Activated CD8-positive, alpha-beta T cell treated with anti-CD3 and anti-CD28 coated beads for 36 hours (primary cell): Measurements from ENCODE around the gene DKK3. TPM values are rescaled to one million over a fixed set of nuclear protein-coding genes. Genes with fewer than 3 reads are reported as not detected.

ENCODE experiments used
- ATAC-seq: fragments of 200-7000 bp; cut with Tn5 transposase; one replicate; pipeline ENCODE4 v1.10.0; 2021; ENCODE audit warnings: mild to moderate bottlenecking, moderate library complexity
- CTCF ChIA-PET: fragments of 350-600 bp; sonication (Branson Sonifier 250); formaldehyde crosslinking; loops from one replicate; lab custom pipeline; 2021; ENCODE audit warnings: antibody characterized with exemption; lab: Charles Lee
- POLR2A ChIA-PET: fragments of 350-600 bp; sonication (Branson Sonifier 250); formaldehyde crosslinking; loops from one replicate; lab custom pipeline; 2021; ENCODE audit warnings: antibody characterized with exemption; lab: Charles Lee
- DNase-seq: peaks from one replicate; pipeline ENCODE4 v3.0.0-alpha.2; 2020
- H3K27ac Mint-ChIP-seq: one replicate; pipeline ENCODE4 v1.8.0; 2021; ENCODE audit warnings: mild to moderate bottlenecking, mixed read lengths
- H3K27me3 Mint-ChIP-seq: one replicate; pipeline ENCODE4 v1.8.0; 2021; ENCODE audit warnings: mixed read lengths
- H3K36me3 Mint-ChIP-seq: one replicate; pipeline ENCODE4 v1.8.0; 2021; ENCODE audit warnings: low read depth, mixed read lengths
- H3K4me1 Mint-ChIP-seq: one replicate; pipeline ENCODE4 v1.8.0; 2021; ENCODE audit warnings: low read depth, mixed read lengths
- H3K4me3 Mint-ChIP-seq: one replicate; pipeline ENCODE4 v1.8.0; 2021; ENCODE audit warnings: mild to moderate bottlenecking, moderate library complexity, mixed read lengths
- H3K9me3 Mint-ChIP-seq: one replicate; pipeline ENCODE4 v1.8.0; 2021; ENCODE audit warnings: mixed read lengths
- CTCF ChIP-seq: fragments of 200-600 bp; IDR thresholded peaks from one replicate; pipeline ENCODE4 v1.8.0; 2022; ENCODE audit warnings: antibody characterized with exemption, mild to moderate bottlenecking
- intact Hi-C: fragments of 100-400 bp; cut with micrococcal nuclease; formaldehyde crosslinking; loops from one replicate; pipeline ENCODE4 v1.10.0; 2022
- total RNA-seq, 2 experiments: library from RNA; stranded (reverse); gene quantifications; one replicate each; pipeline ENCODE4 v1.2.3, GENCODE V29; 2021

Gene DKK3
- total RNA-seq, 2 experiments from 2014 or later: not detected

DNA sequence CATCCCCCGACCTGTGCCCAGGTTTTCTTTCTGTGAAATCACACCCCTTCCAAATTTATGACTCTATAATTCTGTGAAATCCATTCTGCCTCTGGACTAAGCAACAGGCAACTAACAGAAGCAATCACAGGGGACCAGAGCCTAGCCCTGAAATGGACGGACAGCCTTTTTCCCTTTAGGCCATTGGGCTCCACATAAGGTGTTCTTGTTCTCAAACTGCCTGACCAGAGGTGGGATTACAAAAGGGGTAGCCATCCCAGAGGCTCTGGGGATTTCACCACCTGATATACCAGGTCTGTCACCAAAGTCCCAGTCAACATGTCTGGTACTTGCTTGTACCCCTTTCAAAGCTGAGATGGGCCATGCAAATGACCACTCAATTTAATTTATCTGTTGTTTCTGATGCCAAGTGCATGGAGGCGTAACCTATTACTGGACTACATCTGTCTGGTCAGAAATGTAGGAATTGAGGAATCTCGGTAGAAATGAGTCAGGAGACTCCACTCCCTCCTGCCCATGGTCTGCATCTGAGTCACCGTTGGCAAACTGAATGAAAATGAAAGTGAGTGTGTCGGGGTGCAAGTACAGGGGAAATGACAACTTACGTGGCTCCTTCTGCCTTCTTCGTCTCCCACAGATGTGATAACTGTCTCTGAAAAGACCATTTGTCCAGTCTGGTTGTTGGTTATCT lies 10.2 kb downstream of the DKK3 start:
- TF ChIP-seq CTCF: no peak
- no peak overlapping the region for H3K27ac Mint-ChIP-seq
- H3K4me3 Mint-ChIP-seq: peak overlapping the region; percentile 26
- H3K36me3 Mint-ChIP-seq: no peaks in the 10 kb centered on the region
- peaks cover 8% of the 10 kb centered on the region for H3K27me3 Mint-ChIP-seq
- H3K4me1 Mint-ChIP-seq: peaks cover 13% of the 10 kb centered on the region
- ATAC-seq (peak; percentile 67), DNase-seq (no peak)
- ChIA-PET POLR2A (no interaction called here), CTCF (interaction anchor here (1.3 to 1.7 kb wide), 2 partner anchors 11 to 46 kb away, joined by 5 to 7 read pairs; no protein-coding TSS in a partner anchor)
- no peaks in the 10 kb centered on the region for H3K9me3 Mint-ChIP-seq
- intact Hi-C loops: no loop called here

DNA sequence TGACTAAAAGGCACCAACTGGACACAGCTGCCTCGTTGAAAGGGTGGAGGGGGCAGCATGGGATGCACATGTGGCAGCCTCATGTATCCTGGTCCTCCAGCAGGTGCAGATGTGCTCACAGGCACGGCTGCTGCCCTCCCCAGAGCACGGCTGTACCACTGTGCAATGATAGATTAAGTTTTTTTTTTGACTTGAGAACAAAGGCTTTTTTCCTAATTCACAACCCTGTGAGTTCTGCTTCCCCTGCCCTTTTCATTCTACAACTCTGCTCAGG lies 11.4 kb downstream of the DKK3 start:
- ATAC-seq (no peak), DNase-seq (no peak)
- H3K36me3 Mint-ChIP-seq: no peaks in the 10 kb centered on the region
- H3K4me3 Mint-ChIP-seq: no peak overlapping the region
- peaks cover 8% of the 10 kb centered on the region for H3K27me3 Mint-ChIP-seq
- ChIA-PET CTCF (no interaction called here), POLR2A (no interaction called here)
- H3K9me3 Mint-ChIP-seq: no peaks in the 10 kb centered on the region
- H3K27ac Mint-ChIP-seq: no peak overlapping the region
- intact Hi-C loops: no loop called here
- H3K4me1 Mint-ChIP-seq: peaks cover 13% of the 10 kb centered on the region
- TF ChIP-seq CTCF: no peak

DNA sequence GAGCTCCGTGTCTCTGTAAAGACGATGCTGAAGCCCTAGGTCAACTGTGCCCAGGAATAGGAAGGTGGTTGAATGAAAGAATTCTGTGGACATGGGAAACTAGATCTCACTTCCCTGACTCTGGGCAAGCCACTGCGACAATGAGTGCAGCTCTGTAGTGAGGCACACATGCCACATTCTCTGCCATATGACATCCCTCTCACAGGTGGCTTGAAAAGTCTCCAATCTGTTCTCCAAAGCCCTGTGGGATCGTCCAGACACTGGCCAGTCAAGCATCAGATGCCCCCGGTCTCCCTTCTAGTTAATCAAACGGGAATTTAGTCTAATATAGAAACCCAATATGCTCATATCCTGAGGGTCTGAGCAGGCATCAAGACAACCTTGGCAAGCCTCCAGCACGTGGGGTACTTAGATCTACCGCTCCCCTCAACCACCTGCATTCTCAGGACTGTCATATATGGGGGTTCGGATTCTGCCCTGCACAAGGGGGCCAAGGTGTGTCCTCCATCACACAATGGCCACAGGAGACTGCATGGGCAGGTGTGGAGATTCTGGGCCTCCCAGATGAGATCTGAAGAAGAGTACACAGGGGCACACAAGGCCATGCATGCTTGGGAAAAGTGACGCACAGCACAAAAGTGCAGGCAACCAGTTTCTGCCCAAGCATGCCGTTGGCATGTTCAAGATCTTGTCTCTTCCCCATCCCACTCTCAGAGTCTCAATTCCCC lies 11.9 kb downstream of the DKK3 start:
- Mint-ChIP-seq H3K36me3 (no peaks in the 10 kb centered on the region), H3K4me3 (no peak overlapping the region), H3K4me1 (peaks cover 13% of the 10 kb centered on the region), H3K27ac (no peak overlapping the region), H3K27me3 (peaks cover 8% of the 10 kb centered on the region), H3K9me3 (no peaks in the 10 kb centered on the region)
- no peak for ATAC-seq
- intact Hi-C loops: no loop called here
- POLR2A ChIA-PET: no interaction called here
- DNase-seq: no peak
- TF ChIP-seq CTCF: no peak
- CTCF ChIA-PET: no interaction called here

- Mint-ChIP-seq H3K27ac (no peak overlapping the region), H3K27me3 (peaks cover 9% of the 10 kb centered on the region), H3K4me3 (no peak overlapping the region), H3K4me1 (peaks cover 13% of the 10 kb centered on the region), H3K9me3 (no peaks in the 10 kb centered on the region), H3K36me3 (no peaks in the 10 kb centered on the region)
- TF ChIP-seq CTCF: no peak
- ChIA-PET POLR2A (no interaction called here), CTCF (no interaction called here)
- no peak for ATAC-seq
- intact Hi-C loops: no loop called here
- peak; percentile 10 for DNase-seq
These were observed 12.8 kb downstream of the DKK3 start for GRCh38 chr11:11995601-11996000.

DNA sequence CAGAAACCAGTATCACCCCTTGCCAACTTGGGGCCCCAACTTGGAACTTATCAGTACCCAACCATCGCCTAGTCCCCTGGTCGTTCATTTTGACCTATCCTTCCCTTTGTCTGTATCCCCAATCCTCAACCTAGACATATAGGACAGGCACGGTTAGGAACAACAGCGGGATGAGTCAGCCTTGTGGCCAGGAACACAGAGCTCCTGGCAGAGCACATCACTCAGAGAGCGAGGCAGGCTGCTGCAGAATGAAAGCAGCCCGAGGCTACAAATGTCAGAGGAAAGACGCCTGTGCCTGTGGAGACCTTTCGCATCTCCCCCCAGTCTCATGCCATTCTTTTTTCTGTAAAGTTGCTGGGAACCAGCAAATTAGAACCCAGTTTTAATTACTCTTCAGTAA lies 14.6 kb downstream of the DKK3 start:
- CTCF ChIA-PET: no interaction called here
- Mint-ChIP-seq H3K27ac (no peak overlapping the region), H3K4me3 (no peak overlapping the region), H3K36me3 (no peaks in the 10 kb centered on the region), H3K9me3 (no peaks in the 10 kb centered on the region), H3K27me3 (peaks cover 8% of the 10 kb centered on the region), H3K4me1 (peaks cover 9% of the 10 kb centered on the region)
- TF ChIP-seq CTCF: no peak
- POLR2A ChIA-PET: no interaction called here
- ATAC-seq: no peak
- no peak for DNase-seq
- intact Hi-C loops: no loop called here
